ENCODE results near the gene LRRC49.

LRRC49 gene

DNA sequence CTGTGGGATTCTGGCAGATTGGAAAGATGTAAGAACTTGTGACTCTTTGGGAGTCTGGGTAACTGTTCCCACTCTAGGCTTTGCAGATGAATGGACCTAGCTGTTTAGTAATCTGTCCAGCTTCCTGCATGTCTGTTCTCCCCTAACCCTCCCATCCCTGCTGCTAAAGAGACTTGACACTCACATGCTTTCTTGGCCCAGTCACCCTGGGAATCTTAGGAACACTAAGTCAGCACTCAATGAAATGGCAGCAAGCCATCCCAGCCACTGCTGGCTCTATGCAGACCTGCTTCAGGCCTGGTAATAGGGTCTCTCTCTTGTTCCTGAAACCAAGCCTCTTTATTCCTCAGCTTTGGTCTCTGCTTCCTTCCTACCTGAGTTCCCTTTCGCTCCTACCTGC is 158.9 kb downstream of the LRRC49 start:
- no peak for DNase-seq (ENCODE audit: low read depth, low spot score)

DNA sequence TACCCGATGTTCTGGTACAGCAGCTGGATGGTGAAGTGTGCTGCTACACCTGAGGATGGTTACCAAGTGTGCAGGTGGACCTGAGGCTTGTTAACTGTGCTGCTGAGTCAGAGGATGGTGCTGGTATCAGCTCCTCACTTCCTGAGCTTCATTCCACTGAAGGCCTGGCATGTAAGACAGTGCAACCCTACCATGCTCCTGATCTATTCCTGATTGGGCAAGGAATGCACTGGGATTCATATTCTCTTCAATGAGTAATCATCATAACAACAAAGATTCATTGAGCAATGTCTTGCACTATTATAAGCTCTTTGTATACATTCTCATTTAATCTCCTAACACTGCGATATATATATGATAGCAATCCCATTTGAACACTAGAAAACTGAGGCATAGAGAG is 159.7 kb downstream of the LRRC49 start:
- no peak for DNase-seq (ENCODE audit: low read depth, low spot score)

DNA sequence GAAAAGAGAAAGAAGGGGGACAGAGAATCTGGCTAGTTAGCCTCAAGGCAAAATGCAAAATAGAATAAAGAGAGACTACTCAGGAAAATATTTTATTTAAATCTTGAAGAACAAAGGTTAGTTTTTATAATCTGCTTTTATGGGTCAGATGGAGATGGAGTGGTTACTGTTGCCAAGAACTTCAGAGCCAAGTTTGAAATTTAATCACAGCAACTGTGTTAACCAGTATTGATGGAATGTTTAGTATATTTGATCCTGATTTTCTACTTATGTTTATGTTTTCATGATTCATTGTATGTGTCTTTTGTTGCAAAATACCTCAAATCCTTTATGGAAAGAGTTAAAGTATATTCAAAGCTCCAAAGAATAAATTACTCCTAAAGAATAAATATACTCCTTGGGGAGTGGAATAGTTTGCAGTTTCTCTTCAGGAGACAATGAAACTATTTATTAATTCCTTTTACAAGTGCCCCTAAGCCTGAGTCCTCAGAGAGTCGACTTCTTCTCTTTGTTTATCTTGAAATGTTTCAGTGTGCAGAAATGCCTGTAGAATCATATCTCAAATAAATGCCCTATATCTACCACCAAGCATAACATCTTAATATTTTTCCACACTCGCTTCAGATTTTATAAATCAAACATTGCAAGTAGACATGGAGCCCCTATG is 161.8 kb downstream of the LRRC49 start:
- no peak for DNase-seq (ENCODE audit: low read depth, low spot score)

DNA sequence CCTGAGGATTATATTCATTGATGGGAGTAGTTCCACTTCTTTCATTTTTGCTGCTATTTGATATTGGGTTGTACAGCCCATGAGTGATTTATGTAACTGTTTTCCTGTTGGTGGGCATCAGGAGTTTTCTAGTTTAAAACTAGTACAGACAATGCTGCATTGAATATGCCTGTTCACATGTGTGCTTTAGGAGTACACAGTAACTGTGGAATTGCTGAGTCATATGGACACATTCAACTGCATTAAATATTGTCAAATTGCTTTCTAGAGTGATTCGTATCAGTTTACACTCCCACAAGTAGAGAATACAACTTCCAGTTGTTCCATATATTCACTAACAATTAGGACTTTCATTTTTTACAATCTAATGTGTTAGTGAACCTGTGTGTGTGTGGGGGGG is 162.8 kb downstream of the LRRC49 start:
- DNase-seq (ENCODE audit: low read depth, low spot score): no peak

DNA sequence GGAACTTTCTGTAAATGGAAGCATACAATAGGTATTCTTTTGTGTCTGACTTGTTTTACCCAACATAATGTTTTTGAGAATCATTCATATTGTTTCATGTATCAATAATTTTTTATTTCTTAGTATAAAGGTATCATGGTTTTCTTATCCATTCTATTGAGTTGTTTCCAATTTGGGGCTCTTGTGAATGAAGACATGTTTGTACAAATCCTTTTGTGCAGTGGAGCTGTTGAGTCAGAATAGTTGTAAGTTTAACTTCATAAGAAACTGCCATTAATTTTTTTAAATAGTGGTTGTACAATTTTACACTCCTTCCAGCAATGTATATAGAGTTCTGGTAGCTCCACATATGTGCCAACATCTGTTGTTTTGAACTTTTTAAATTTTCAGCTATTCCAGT is 163.5 kb downstream of the LRRC49 start:
- no peak for DNase-seq (ENCODE audit: low read depth, low spot score)

DNA sequence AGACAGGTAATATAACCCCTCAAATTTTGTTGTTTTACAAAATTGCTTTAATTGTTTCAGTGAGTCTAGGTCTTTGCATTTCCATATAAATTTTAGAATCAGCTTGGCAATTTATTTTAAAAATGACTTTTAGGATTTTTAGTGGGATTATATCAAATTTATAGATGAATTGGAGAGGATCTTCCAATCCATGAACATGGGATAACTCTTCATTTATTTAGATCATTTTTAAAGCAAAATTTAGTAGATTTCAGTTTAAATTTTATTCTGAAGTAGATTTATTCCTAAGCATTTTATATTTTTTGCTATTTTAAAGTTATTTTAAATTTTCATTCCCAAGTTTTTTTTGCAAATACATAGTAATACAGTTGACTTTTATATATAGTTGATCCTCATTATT is 164.5 kb downstream of the LRRC49 start:
- DNase-seq (ENCODE audit: low read depth, low spot score): no peak

DNA sequence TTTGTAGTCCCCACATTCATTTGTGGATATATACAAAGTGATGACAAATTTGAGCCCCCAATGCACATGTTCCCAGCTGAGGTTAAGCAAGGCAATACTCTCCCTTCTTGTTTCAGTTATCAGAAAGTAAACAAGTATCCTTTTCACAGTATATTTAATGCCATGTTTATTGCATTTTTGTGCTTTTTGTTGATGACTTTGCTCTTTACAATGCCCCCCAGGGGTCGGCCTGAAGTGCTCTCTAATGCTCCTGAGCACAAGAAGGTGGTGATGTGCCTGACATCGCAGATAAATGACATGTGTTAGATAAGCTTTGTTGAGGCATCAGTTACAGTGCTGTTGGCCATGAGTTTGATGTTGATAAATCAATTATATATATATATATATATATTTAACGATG is 165.0 kb downstream of the LRRC49 start:
- no peak for DNase-seq (ENCODE audit: low read depth, low spot score)

DNA sequence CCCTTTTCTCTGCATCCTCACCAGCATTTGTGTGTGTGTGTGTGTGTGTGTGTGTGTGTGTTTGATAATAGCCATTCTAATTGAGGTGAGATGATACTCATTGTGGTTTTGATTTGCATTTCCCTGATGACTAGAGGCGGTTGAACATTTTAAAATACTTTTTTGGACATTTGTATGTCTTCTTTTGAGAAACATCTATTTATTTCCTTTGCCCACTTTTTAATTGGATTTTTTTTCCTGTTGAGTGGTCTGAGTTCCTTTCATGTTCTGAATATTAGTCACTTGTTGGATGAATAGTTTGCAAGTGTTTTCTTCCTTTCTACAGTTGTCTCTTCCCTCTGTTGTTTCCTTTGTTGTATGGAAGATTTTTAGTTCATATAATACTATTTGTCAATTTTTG is 168.4 kb downstream of the LRRC49 start:
- no peak for DNase-seq (ENCODE audit: low read depth, low spot score)

DNA sequence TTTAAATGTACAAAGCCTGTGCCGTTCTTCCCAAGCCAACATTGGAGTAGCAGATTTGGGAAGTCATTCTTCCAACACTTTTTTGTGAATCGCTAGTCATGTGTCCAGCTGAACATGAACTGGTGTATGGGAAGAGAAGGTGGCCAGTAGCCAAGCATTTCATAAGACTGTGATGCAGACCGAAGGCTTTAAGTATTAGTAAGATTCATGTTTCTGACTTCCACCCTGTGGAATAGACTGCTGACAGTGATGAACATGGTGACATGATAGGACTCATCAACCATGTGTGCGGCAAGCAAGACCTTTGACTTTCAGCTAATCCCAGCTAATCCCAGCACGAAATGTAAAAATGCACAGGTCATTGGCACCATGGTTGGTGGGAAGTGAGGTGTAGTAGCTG is 174.4 kb downstream of the LRRC49 start:
- no peak for DNase-seq (ENCODE audit: low read depth, low spot score)

DNA sequence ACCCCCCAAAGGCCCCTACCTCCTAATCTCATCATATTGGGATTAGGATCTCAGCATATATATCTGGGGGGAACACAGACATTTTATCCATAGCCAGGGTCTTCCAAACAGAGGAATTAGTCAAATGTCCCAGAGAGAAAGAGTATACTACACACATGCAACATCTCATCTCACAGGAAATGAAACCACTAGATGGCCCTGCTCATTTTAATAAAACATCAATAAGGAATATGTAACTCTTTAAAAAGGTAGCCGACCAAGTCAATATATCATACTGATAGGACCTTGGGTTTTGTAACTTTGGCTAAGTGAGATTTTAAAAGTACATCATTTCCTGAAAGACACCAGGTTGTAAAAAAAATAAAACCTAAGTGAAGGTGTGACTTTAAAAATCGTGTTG is 177.1 kb downstream of the LRRC49 start:
- no peak for DNase-seq (ENCODE audit: low read depth, low spot score)

DNA sequence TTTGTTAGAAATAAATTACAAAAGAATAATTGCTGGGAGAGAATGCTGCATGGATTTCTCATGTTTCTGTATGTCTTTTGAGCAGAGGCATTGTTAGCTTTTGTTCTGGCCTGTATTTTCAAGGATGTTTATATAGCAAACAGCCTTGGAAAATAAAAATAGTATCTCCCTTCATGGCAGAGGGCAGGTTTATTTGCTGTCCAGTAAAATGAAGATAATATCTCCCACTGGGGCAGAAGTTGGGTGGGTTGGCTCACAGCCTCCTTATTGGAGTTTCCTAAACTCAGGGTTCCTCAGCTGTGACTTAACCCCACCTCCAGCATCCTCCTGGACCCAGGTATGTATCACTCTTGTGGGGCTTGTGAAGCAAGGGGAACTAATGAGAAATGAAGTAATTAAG is 178.9 kb downstream of the LRRC49 start:
- no peak for DNase-seq (ENCODE audit: low read depth, low spot score)

DNA sequence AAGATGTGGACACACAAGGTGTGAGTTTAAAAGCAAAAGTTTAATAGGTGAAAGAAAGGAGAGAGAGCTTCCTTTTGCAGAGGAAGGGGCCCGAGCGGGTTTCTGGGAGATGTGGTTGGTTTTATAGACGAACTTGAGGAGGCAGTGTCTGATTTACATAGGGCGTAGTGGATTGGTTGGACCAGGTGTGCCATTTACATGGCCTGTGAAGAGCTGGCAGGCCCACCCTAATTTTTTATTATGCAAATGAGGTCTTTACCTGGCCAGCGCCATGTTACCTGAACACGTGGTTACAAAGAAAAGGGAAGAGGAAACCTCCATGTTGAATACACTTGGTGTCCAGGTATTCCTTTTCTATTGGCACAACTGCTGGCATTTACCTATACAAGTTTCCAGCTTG is 179.8 kb downstream of the LRRC49 start:
- no peak for DNase-seq (ENCODE audit: low read depth, low spot score)

DNA sequence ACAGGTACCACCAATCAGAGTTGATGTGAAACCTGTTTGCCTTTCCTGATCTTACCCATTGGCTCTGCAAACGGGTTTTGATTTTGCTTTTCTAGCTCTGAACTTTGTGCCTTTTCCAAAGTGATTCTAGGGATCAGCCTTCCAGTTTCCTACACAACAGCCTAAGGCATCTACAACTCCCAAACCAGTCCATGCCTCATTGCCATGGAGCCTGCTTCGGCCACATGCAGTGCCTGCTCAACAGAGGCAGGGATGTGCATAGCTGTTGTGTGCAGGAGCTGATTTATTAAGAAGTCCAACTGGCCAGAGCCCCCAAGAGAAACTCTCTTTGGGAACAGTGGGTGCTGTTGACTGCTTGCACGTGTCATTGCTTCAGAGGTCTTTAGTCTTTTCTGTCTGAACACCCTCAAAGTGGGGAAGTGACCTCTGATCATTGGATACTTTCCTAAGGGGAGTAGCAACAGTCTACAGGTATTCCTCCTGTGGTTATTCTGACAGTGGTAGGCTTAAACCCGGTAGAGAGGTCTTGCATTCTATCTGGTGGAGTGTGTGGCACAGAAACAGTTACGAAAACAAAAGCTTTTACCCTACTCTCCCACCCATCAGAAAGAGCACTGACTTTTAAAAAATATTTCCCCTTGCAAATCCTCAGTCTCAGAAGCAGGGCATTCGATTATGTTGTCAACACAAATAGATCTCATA is 186.0 kb downstream of the LRRC49 start:
- DNase-seq (ENCODE audit: low read depth, low spot score): no peak

DNA sequence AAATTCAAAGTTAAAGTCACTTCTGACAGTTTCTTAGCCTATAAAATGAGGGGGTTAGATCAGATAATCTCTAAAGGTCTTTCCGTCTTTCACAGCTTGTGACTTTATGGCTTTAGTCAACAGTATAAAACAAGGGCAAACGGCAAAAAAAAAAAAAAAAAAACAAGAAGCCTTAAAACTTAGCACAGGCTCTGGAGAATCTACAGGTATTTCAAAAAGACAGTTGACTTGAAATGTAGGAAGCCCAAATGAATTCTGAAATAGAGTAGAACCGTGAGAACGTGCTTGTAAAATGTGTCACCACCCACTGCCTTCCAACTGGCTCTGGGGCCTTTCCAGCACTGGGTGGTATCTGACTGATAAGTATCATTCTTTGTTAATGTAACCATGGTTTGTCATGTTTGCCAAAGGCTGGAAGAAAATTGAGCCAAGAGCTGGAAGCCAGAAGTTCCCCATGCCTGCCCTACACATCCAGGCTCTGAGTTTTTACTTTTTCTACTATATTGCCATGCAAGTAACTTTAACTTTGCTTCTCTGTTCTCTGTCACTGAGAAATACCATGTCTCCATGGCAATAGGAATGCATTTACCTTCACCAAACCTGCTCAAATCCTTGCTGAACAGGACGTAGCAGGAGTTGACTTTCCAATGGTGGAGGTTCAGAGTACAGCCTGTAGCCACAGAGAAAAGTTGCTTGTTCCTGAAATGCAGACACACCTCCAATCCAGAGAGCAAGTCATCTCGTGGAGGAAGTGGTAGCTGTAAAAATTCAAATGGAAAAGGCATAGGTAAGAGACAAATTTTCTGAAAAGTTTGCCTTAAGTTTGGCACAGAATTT is 186.8 kb downstream of the LRRC49 start:
- DNase-seq (ENCODE audit: low read depth, low spot score): no peak

DNA sequence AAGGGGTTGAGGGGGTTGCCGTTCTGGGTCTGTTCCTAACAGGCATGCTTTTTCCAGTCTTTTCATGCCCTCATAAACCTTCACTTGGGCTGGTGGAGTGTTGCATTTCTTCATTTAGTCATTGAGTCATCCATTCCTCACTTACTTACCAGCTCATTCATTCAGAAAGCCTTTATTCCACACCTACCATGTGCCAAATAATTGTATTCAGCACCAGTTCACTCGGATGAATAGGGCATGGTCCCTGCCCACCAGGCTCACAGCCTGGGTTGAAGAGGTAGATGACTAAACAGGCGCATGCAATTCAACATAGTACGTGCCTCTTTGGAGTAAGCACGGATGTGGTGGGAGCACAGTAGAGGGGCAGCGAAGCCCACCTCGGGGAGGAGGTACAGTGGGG is 187.5 kb downstream of the LRRC49 start:
- DNase-seq (ENCODE audit: low read depth, low spot score): no peak

DNA sequence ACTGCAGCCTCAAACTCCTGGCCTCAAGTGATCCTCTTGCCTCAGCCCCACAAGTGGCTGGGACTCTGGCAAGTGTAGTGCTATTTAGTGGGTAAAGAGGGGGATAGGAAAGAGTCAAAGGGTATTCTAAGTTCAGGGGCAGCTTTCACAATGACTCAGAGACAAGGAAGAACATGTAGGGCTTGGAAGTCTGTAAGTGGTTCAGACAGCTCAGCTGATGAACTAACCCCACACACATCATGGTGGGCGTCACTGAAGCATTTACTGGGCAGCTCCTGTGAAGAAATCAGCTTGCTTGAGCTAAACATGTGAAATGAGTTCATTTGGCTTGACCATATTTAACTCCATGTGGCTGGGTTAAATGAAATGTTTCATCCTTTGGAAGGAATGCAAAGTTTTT is 188.1 kb downstream of the LRRC49 start:
- no peak for DNase-seq (ENCODE audit: low read depth, low spot score)

DNA sequence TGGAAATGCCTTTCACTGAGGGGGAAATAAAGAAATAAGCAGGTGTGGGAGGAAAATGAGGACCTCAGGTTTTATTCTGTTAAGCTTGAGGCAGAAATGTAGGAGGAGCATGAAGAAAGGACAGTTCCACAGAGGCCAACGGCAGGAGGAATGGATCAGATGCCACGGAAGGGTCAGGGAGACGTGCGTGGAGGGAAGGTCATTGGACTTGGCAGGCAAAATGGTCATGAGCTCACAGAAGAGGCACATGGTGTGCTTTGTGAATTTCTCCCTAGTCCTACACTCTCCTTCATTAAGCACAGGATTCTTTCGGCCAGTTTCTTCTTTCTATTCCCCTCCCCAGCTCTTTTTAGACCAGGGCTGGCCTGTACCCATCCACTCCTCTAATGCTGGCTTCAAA is 190.2 kb downstream of the LRRC49 start:
- DNase-seq (ENCODE audit: low read depth, low spot score): no peak

DNA sequence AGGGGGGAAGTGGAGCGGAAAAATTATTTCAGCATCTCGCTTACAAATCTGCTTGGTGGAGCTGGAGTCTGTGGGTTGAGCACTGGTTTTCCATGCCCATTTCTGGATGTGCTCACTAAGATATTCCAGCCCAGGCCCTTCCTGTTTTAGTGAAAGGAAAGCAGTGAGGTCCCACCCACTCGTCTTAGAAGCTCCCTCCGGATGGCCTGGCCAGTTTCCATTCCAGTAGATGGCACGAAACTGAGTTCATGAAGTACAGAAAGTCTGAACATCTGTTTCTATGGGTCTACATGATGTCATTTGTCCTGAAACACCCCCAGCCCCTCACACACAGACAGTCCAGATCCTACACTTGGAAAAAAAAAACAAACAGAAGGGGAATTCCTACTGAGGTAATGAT is 190.7 kb downstream of the LRRC49 start:
- no peak for DNase-seq (ENCODE audit: low read depth, low spot score)

DNA sequence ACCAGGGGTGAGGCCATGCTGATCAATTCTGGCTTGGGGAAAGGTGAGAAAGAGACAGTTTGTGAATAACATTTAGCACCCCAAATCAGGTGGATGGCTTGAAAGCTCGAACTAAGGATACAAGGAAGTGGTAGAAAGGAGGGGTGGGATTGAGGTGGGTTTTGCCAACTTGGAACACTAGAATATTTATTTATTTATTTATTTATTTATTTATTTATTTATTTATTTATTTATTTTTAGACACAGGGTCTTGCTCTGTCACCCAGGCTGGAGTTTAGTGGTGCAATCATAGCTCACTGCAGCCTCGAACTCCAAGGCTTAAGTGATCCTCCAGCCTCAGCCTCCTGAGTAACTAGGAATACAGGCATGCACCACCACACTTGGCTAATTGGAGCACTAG is 191.6 kb downstream of the LRRC49 start:
- no peak for DNase-seq (ENCODE audit: low read depth, low spot score)

DNA sequence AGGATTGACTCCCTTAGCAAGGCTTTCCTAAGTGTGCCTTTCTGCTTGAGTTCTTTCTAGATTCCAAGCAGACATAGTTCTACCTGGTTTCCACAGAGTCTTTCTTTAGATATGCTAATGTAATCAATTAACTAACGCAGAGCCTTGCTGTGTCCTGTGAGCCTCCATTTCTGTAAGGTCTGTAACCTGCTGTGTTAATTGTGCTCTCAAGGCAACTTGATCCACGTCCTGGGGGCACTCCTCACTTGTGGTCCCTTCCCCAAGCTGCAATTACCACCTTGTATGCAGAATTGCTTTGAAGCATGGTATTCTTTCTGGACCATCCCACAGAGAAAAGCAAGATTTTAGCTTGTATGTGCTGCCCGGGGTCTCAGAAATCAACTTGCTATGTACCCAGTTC is 193.2 kb downstream of the LRRC49 start:
- no peak for DNase-seq (ENCODE audit: low read depth, low spot score)

DNA sequence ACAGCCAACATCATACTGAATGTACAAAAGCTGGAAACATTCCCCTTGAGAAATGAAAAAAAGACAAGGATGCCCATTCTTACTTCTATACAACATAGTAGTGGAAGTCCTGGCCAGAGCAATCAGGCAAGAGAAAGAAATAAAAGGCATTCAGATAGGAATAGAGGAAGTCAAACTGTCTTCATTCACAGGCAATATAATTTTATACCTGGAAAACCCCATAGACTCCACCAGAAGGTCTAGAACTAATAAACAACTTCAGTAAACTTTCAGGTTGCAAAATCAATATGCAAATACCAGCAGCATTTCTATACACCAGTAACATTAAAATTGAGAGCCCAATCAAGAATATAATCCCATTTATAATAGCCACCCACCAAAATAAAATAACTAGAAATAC is 195.5 kb downstream of the LRRC49 start:
- no peak for DNase-seq (ENCODE audit: low read depth, low spot score)

DNA sequence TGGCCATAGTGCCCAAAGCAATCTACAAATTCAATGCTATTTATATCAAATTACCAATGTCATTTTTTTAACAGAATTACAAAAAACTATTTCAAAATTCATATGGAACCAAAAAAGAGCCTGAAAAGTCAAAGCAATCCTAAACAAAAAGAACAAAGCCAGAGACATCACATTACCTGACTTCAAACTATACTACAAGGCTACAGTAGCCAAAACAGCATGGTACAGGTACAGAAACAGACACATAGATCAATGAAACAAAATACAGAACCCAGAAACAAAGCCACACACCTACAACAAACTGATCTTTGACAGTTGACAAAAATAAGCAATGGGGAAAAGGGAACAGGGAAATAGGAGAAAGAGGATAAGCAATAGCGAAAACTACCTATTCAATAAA is 196.1 kb downstream of the LRRC49 start:
- DNase-seq (ENCODE audit: low read depth, low spot score): no peak

DNA sequence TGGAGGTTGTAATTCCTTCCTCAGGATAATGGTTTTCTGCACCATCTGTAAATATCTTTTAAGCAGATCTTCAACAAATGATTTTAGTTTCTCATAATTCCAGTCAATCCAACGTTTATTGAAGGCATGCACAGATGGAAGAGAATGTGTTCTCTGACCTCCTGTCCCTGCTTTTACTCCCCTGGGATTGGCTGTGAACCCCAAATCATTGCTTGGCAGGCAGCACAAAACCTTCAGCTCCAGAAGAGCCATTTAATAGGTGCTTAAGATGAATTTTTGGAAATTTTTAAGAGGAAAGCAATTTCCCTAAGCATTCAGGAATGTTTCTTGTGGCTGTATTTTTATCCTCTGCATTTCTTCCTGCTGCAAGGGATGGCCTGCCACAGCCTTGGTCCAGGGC is 197.2 kb downstream of the LRRC49 start:
- no peak for DNase-seq (ENCODE audit: low read depth, low spot score)

All from smooth muscle cell of the brain vasculature (primary cell).